Effector CD4-positive, alpha-beta T cell (primary cell): ENCODE data around the gene CFAP299.
"Not testable (repeated sequence)": the region's sequence is repeated elsewhere in the genome, so short reads cannot be mapped to it uniquely, and the experiment has no call there.

Experiments
- DNase-seq: peaks from one replicate; pipeline ENCODE4 v3.0.0-alpha.2; 2020

Gene CFAP299

GRCh38 chr4:80333121-80333520 is 2.4 kb upstream of the CFAP299 start:
- no peak for DNase-seq

GRCh38 chr4:80334568-80334967 is 962 bp upstream of the CFAP299 start:
- no peak for DNase-seq

GRCh38 chr4:80335226-80335553 is 340 bp upstream of the CFAP299 start:
- DNase-seq = no peak

DNA sequence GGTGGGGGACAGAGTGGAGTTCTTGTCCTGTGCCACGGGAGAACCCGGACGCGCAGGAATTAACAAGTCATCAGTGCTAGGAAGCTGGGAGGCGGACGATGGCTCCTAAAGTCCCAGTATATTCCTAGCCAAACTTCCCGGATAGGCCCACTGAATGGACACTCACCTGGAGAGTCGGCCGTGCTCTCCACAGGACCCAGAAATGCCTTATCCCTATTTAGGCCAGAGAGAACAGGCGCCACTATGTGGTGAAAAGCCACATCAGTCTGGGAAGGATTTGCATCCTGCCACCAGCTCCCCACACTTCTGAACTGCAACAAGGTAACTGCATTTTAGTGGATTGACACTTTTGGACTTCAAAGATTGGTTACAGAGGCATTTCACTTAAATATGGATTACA is 1.1 kb downstream of the CFAP299 start:
- DNase-seq = no peak

DNA sequence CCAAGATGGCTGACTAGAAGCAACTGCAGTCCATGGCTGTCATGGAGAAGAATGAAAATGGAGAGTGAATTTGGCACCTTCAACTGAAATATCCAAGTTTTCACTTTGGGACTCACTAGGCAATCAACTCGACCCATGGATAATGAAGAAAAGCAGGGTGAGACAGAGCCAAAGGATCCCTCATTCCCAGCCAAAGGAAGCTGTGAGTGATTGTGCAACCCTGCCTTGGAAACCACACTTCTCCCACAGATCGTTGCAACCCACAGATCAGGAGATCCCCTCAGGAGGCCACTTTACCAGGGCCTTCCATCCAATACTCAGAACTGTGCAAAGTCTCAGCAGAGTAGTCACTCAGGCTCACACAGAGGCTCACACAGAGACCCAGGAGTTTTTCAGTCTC is 4.5 kb downstream of the CFAP299 start:
- no peak for DNase-seq

DNA sequence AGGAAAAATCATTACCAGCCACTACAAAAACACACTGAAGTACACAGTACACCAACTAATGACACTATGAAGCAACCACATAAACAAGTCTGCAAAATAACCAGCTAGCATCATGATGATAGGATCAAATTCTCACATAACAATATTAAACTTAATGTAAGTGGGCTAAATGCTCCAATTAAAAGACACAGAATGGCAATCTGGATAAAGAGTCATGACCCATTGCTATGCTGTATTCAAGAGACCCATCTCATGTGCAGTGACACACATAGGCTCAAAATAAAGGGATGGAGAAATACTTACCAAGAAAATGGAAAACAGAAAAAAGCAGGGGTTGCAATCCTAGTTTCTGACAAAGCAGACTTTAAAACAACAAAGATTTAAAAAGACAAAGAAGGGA is 7.2 kb downstream of the CFAP299 start:
- not testable (repeated sequence) for DNase-seq

DNA sequence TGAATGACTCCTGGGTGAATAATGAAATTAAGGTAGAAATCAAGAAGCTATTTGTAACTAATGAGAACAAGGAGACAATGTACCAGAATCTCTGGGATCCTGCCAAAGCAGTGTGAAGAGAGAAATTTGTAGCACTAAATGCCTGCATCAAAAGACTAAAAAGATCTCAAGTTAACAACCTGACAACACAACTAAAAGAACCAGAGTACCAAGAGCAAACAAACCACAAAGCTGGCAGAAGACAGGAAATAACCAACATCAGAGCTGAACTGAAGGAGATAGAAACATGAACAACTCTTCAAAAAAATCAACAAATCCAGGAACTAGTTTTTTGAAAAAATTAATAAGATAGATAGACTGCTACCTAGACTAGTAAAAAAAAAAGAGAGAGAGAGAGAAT is 8.4 kb downstream of the CFAP299 start:
- DNase-seq = no peak

DNA sequence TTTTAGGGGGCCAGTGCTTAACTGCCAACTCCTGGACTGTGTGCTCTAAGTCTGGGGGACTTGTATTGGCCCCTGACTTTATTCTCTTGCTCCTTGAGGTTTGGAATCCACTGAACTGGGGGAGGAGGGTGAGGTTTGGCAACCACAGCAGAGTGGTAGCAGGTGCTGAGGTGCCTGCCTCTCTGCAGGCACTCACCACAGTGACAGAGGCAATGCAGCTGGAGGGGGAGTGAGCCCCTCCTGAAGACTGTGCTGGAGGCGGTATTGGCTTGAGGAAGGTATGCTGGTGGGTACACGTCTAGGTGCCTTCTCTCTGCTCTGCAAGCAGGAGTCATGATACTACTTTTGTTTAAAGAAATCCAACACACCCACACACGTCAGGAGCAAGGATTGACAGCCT is 24.6 kb downstream of the CFAP299 start:
- DNase-seq = no peak

GRCh38 chr4:80360900-80361299 is 25.4 kb downstream of the CFAP299 start:
- DNase-seq = no peak

DNA sequence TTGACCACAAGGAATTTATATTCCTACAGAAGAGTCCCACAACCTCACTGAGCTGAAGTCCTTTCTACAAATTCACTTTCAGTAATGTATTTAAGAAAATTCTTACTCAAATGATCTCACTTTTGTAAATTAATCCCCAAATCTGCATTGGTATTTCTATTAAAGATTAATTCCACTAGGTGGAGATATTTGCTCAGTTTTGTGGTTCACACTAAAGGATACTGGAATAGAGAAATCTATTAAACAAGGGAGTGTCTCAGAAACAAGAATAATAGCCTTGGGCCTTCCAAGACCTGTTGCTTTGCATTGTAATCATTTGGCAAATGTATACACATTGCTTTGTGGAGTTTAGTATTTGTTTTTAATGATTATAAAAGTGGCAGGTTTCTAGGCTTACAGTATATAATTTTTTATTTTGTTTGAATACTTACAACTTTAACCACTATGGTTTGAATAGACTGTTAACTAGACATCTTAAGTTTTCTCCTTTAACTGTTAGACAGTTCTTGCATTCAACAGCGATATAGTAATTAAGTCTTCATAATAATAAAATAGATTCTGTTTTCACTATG is 25.9 kb downstream of the CFAP299 start:
- DNase-seq = no peak

- peak; percentile 12 for DNase-seq
Observed at GRCh38 chr4:80362578-80363181, 27.1 kb downstream of the CFAP299 start.

- peak; percentile 26 for DNase-seq
Observed at GRCh38 chr4:80365928-80366327, 30.4 kb downstream of the CFAP299 start.

GRCh38 chr4:80367737-80368136 is 32.2 kb downstream of the CFAP299 start:
- DNase-seq = no peak

DNA sequence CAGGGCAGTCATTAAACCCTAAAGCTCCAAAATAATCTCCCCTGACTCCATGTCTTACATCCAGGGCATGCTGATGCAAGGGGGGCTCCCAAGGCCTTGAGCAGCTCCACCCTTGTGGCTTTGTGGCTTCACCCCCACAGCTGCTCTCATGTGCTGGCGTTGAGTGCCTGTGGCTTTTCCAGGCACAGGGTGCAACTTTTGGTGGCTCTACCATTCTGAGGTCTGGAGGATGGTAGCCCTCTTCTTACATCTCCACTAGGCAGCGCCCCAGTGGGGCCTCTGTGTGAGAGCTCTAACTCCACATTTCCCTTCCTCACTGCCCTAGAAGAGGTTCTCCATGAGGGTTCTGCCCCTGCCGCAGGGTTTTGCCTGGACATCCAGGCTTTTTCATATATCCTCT is 35.1 kb downstream of the CFAP299 start:
- DNase-seq = no peak

GRCh38 chr4:80371046-80371445 is 35.5 kb downstream of the CFAP299 start:
- no peak for DNase-seq

DNA sequence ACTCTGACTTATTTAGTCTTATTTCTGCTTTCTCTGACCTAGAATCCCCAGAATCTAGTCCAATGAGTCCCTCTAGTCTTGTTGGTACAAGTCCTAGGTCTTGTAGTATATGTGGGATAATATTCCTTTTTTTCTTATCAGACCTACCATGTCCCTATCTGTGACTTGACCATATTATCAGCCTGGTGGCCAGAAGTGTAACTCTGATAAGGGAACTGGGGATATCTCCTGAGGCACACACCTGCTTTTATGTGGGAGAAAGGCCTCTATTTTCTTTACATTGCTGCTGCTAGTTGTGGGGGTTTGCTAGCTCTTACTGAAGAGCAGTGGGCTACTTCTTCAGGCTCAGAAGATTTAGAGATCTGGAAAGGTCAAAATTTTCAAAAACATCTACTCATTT is 38.6 kb downstream of the CFAP299 start:
- no peak for DNase-seq

DNA sequence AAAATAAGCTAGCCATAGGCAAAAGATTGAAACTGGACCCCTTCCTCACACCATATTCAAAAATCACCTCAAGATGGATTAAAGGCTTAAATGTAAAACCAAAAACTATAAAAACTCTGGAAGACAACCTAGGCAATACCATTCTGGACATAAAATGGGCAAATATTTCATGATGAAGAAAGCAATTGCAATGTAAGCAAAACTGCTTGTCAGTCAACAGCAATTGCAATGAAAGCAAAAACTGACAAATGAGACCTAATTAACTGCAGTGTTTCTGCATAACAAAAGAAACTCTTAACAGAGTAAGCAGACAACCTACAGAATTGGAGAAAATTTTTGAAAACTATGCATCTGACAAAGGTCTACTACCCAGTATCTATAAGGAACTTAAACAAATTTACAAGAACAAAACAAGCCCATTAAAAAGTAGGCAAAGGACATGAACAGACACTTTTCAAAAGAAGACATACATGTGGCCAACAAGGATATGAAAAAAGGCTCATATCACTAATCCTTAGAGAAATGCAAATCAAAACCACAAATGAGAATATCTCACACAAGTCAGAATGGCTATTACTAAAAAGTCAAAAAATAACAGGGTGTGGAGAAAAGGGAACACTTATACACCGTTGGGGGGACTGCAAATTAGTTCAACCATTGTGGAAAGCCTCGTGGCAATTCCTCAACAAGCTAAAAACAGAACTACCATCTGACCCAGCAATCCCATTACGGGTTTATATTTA is 46.7 kb downstream of the CFAP299 start:
- no peak for DNase-seq

- no peak for DNase-seq
Observed at GRCh38 chr4:80385397-80386280, 50.1 kb downstream of the CFAP299 start.

DNA sequence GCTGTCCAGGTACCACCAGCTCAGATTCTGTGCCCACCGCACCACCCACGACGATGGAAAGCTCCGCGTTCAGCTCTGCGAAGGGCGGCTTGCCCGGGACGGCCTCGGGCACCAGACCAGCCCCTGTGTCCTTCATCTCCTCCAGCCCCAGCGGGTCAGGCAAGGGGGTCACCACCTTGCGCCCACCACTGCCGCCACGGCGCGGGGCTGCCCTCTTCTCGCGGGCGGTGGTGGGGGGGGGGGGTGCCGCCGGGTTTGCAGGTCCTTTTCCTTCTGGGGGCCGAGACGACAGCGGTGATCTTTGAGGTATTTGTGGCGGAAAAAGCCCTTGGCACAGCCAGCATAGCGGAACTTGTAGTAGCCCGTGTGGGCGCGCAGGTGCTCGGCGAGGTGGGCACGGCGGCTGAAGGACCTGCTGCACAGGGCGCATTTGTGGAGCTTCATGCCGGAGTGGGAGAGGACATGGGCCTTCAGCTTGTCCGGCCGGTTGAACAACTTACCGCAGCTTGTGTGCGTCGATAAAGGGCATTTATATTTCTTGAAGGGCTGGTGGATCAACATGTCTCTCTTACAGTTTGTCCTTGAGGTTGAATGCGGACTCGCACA is 50.9 kb downstream of the CFAP299 start:
- DNase-seq = no peak

DNA sequence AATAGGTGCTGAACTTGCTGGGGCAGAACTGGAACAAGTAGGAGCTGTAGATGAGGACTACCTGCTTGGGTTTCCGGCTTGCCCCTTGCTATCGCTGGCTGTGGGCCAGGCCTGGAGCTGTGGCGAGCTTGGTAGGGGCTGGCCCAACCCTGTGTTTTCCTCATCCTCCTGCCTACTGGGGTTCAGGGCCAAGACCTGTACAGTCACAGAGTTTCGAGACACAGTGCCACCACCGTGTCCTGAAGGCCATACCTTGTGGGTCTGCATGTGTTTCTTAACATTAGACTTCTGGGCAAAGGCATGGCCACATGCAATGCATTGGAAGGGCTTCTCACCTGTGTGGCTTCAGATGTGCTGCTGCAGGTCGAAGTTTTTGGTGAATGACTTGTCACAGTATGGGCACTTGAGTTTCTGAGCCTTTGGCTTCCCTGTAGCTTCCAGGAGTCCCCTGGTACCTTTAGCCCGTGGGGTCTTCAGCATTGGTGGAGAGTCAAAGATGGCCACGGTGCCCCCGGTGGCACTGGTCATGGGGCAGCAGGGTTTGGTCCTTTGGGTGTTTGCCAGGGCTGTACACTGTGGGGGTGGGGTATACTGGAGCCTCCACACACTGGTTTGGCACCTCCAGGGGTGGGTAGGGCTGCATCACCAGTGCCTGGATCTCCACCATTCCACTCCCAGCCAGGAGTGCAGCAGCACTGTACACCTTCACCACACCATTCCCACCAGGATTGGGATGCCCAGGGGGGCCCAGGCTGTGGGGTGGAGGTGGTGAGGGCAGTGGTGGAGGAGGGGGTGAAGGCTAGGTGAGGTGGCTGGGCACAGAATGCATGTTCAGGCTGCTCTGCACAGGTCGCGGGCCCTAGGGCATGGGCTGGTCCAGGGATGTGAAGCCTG is 52.1 kb downstream of the CFAP299 start:
- no peak for DNase-seq

GRCh38 chr4:80388284-80388607 is 52.7 kb downstream of the CFAP299 start:
- no peak for DNase-seq

DNA sequence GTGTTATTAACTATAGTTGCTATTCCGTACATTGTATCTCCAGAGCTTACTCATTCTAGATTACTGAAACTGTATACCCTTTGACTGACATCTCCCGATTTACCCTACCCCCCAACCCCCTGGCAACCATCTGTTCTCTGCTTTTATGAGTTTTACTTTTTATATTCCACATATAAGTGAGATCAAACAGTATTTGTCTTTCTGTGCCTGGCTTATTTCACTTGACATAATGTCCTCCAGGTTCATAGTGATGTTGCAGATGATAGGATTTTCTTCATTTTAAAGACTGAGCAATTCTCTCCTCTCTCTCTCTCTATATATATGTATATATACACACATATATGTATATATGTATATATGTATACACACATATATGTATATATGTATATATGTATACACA is 54.6 kb downstream of the CFAP299 start:
- DNase-seq = no peak
